Activated CD4-positive, alpha-beta memory T cell treated with anti-CD3 and anti-CD28 coated beads, Interleukin-2, amount 10 ng/mL, durations not matched to agents 7 days and 5 days (primary cell): Measurements from ENCODE around the gene PPM1H. TPM values are rescaled to one million over a fixed set of nuclear protein-coding genes. Genes with fewer than 3 reads are reported as not detected.
A peak's percentile ranks its signal among the peaks of the same experiment; 100 is the strongest.

ENCODE experiments used
- CTCF ChIA-PET: fragments of 350-600 bp; sonication (Branson Sonifier 250); formaldehyde crosslinking; loops from one replicate; lab custom pipeline; 2021; ENCODE audit warnings: antibody characterized with exemption, inconsistent platforms; lab: Charles Lee
- POLR2A ChIA-PET: fragments of 350-600 bp; sonication (Branson Sonifier 250); formaldehyde crosslinking; loops from one replicate; lab custom pipeline; 2021; ENCODE audit warnings: antibody characterized with exemption; lab: Charles Lee
- DNase-seq: peaks from one replicate; pipeline ENCODE4 v3.0.0-alpha.2; 2020
- H3K27ac Mint-ChIP-seq: one replicate; pipeline ENCODE4 v1.8.0; 2021; ENCODE audit warnings: mild to moderate bottlenecking, mixed read lengths
- H3K27me3 Mint-ChIP-seq: one replicate; pipeline ENCODE4 v1.8.0; 2021; ENCODE audit warnings: mixed read lengths
- H3K36me3 Mint-ChIP-seq: one replicate; pipeline ENCODE4 v1.8.0; 2021; ENCODE audit warnings: low read depth, mixed read lengths
- H3K4me1 Mint-ChIP-seq: one replicate; pipeline ENCODE4 v1.8.0; 2021; ENCODE audit warnings: mixed read lengths
- H3K4me3 Mint-ChIP-seq: one replicate; pipeline ENCODE4 v1.8.0; 2021; ENCODE audit warnings: mild to moderate bottlenecking, mixed read lengths
- H3K9me3 Mint-ChIP-seq: one replicate; pipeline ENCODE4 v1.8.0; 2021; ENCODE audit warnings: mixed read lengths
- total RNA-seq, 2 experiments: library from RNA; stranded (reverse); gene quantifications; one replicate each; pipeline ENCODE4 v1.2.3, GENCODE V29; 2021

PPM1H gene
- total RNA-seq, 2 experiments from 2014 or later: not detected

GRCh38 chr12:62635649-62636048 lies 299.3 kb downstream of the PPM1H start:
- Mint-ChIP-seq H3K4me3 (no peak overlapping the region), H3K4me1 (peaks cover 5% of the 10 kb centered on the region), H3K9me3 (no peaks in the 10 kb centered on the region), H3K27ac (no peak overlapping the region), H3K36me3 (no peaks in the 10 kb centered on the region), H3K27me3 (peaks cover 46% of the 10 kb centered on the region)
- ChIA-PET POLR2A (interaction anchor here (0.6 kb wide), 1 partner anchor 15 kb away, joined by 3 read pairs; no protein-coding TSS in a partner anchor), CTCF (interaction anchor here (0.9 to 1.2 kb wide), 2 partner anchors 177 to 198 kb away, joined by 3 read pairs; no protein-coding TSS in a partner anchor)
- DNase-seq: no peak

GRCh38 chr12:62632411-62632918 lies 302.5 kb downstream of the PPM1H start:
- CTCF ChIA-PET: interaction anchor here (1.1 kb wide), 1 partner anchor 8 kb away, joined by 4 read pairs; no protein-coding TSS in a partner anchor
- no peak overlapping the region for H3K27ac Mint-ChIP-seq
- no peaks in the 10 kb centered on the region for H3K9me3 Mint-ChIP-seq
- H3K27me3 Mint-ChIP-seq: peaks cover 69% of the 10 kb centered on the region
- no peaks in the 10 kb centered on the region for H3K36me3 Mint-ChIP-seq
- H3K4me1 Mint-ChIP-seq: peaks cover 4% of the 10 kb centered on the region
- H3K4me3 Mint-ChIP-seq: no peak overlapping the region
- no peak for DNase-seq
- POLR2A ChIA-PET: interaction anchor here (1.8 kb wide), 1 partner anchor 30 kb away, joined by 7 read pairs; no protein-coding TSS in a partner anchor

DNA sequence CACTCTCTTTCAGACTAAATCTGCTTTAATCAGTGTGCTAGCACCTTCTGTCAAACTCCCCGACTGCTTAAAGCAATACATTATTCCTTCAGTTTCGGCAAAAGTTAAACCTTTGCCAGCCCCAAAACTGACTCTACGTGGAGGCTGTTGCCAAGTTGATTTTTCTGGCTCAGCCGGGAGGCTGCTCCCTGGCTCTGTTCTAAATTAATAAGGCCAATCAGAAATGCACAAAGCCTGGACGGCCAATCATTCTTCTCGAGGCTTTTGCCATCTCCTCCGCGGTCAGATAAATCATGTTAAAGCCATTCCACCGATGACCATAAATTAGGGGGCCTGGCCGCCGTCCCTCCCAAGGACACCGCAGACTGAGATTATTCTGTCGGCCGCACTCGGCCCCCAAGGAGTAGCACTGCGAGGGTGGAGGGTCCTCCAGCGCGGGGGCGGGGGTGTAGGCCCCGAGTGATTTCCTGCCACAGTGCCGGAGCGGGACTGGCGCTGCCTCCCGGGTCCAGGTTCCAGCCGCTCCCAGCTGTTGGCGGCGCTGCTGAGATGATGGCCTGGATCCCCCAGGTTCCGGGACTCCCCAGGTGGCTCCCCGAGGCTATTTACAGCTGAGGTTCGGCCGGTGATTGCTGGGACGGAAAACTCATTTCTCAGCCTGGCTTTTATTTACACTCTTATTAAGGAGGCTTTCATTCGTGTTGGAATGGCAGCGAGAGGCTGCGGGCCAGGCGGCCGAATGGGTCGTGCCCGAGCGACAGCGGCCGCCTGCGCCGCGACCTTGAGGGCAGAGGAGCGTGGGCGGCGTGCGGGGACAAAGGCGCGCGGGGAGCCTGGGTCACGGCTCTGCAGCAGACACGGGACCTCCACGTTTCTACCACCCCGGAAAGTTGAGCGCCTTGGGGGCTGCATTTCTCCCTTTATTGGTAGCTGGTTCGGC lies 303.2 kb downstream of the PPM1H start:
- no peak for DNase-seq
- H3K27ac Mint-ChIP-seq: no peak overlapping the region
- H3K36me3 Mint-ChIP-seq: no peaks in the 10 kb centered on the region
- H3K4me3 Mint-ChIP-seq: peak overlapping the region; percentile 54
- ChIA-PET CTCF (interaction anchor here (1.1 kb wide), 1 partner anchor 9 kb away, joined by 4 read pairs; no protein-coding TSS in a partner anchor), POLR2A (interaction anchor here (1.8 kb wide), 1 partner anchor 29 kb away, joined by 7 read pairs; no protein-coding TSS in a partner anchor)
- no peaks in the 10 kb centered on the region for H3K9me3 Mint-ChIP-seq
- peaks cover 71% of the 10 kb centered on the region for H3K27me3 Mint-ChIP-seq
- H3K4me1 Mint-ChIP-seq: peaks cover 4% of the 10 kb centered on the region

DNA sequence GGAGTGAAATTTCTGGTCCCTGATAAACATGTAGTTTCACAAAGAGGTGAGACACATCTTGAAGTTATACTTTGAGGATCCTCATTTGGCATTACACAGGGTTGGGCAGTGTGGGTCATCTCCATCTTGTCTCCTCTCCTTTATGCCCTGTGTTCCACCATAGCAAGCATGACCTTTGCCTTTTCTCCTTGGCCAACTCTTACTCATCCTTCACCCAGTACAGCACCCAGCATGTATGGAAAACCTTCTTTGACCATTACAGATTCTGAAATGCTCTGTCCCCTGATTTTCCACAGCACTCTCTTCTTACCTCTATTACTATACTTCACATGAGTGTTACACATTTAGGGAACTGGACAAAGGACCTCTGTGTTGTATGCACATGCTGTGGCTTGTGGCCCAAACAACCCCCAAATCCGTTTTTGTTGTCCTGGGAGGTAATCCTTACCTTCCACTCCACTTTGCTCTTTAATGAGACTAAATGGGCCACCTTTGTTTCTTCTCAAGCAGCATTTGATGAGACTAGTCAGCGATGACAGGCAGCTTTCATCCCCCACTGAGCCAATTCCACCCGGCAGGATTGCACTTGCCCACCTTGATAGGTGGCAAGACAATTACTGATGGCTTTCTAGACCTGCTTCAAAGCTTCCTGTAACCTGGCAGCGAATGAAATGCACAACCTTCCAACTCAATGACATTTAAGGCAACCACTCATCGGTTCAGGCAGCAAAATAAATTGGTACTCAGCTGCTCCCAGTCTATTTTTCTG lies 304.8 kb downstream of the PPM1H start:
- peaks cover 63% of the 10 kb centered on the region for H3K27me3 Mint-ChIP-seq
- H3K4me3 Mint-ChIP-seq: no peak overlapping the region
- ChIA-PET CTCF (interaction anchor here (1.1 kb wide), 1 partner anchor 21 kb away, joined by 3 read pairs; no protein-coding TSS in a partner anchor), POLR2A (interaction anchor here (1.0 kb wide), 1 partner anchor 26 kb away, joined by 3 read pairs; no protein-coding TSS in a partner anchor)
- no peaks in the 10 kb centered on the region for H3K9me3 Mint-ChIP-seq
- no peaks in the 10 kb centered on the region for H3K36me3 Mint-ChIP-seq
- H3K4me1 Mint-ChIP-seq: peaks cover 4% of the 10 kb centered on the region
- H3K27ac Mint-ChIP-seq: no peak overlapping the region
- no peak for DNase-seq

DNA sequence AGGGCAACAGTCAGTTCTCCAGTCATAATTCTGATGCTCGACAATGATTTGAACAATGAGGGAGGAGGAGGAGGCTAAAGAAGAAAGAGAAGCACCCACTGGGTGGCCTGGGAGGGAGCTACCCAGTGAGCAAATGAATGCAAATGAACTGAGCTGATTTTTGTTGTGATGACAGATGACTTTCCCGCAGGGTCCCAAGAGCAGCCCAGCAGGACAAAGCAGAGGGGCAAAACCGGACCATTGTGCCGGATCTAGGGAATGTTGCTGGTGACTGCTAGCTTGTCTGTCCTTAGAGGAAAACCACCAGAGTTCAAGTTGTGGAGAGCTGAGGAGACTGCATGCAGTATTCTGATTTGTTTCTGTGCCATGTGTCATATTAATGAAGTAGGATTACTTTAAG lies 305.5 kb downstream of the PPM1H start:
- Mint-ChIP-seq H3K36me3 (no peaks in the 10 kb centered on the region), H3K9me3 (no peaks in the 10 kb centered on the region), H3K27me3 (peaks cover 60% of the 10 kb centered on the region), H3K4me1 (peaks cover 4% of the 10 kb centered on the region), H3K4me3 (no peak overlapping the region), H3K27ac (no peak overlapping the region)
- no peak for DNase-seq
- POLR2A ChIA-PET: interaction anchor here (1.0 kb wide), 1 partner anchor 26 kb away, joined by 3 read pairs; no protein-coding TSS in a partner anchor
- CTCF ChIA-PET: interaction anchor here (1.1 kb wide), 1 partner anchor 21 kb away, joined by 3 read pairs; no protein-coding TSS in a partner anchor

GRCh38 chr12:62627181-62627580 lies 307.8 kb downstream of the PPM1H start:
- CTCF ChIA-PET: interaction anchor here (1.2 kb wide), 1 partner anchor 192 kb away, joined by 4 read pairs; no protein-coding TSS in a partner anchor
- POLR2A ChIA-PET: no interaction called here
- H3K27ac Mint-ChIP-seq: no peak overlapping the region
- H3K4me1 Mint-ChIP-seq: peaks cover 3% of the 10 kb centered on the region
- H3K4me3 Mint-ChIP-seq: no peak overlapping the region
- no peaks in the 10 kb centered on the region for H3K9me3 Mint-ChIP-seq
- peaks cover 42% of the 10 kb centered on the region for H3K27me3 Mint-ChIP-seq
- DNase-seq: no peak
- H3K36me3 Mint-ChIP-seq: no peaks in the 10 kb centered on the region

- DNase-seq: no peak
- H3K27me3 Mint-ChIP-seq: peaks cover 23% of the 10 kb centered on the region
- no peaks in the 10 kb centered on the region for H3K9me3 Mint-ChIP-seq
- H3K36me3 Mint-ChIP-seq: no peaks in the 10 kb centered on the region
- H3K4me3 Mint-ChIP-seq: no peak overlapping the region
- ChIA-PET POLR2A (interaction anchor here (2.2 kb wide), 1 partner anchor 22 kb away, joined by 8 read pairs; no protein-coding TSS in a partner anchor), CTCF (no interaction called here)
- no peak overlapping the region for H3K27ac Mint-ChIP-seq
- no peaks in the 10 kb centered on the region for H3K4me1 Mint-ChIP-seq
Measured at GRCh38 chr12:62625228-62625627, 309.7 kb downstream of the PPM1H start.

DNA sequence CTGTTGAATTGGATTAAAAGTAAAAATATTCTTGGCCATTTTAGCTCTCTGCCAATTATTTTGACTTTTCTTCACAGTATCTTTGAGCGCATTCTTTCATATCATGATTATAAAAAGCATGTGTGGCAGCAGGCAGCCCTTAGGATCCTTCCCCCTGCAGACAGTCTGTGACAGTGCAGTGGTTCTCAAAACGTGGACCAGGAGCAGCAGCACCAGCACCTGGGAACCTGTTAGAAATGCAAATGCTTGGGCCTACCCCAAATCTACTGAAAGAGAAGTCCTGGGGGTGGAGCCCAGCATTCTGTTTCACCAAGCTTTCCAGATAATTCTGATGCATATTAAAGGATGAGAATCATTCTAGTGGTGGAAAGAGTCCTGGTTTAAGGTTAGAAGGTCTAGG lies 312.8 kb downstream of the PPM1H start:
- Mint-ChIP-seq H3K27ac (no peak overlapping the region), H3K4me3 (no peak overlapping the region), H3K4me1 (no peaks in the 10 kb centered on the region), H3K36me3 (no peaks in the 10 kb centered on the region), H3K27me3 (peaks cover 4% of the 10 kb centered on the region), H3K9me3 (no peaks in the 10 kb centered on the region)
- ChIA-PET POLR2A (no interaction called here), CTCF (no interaction called here)
- no peak for DNase-seq

GRCh38 chr12:62621101-62621638 lies 313.8 kb downstream of the PPM1H start:
- ChIA-PET POLR2A (interaction anchor here (0.6 kb wide), 1 partner anchor 42 kb away, joined by 3 read pairs; no protein-coding TSS in a partner anchor), CTCF (interaction anchor here (0.9 kb wide), 1 partner anchor 192 kb away, joined by 3 read pairs; no protein-coding TSS in a partner anchor)
- Mint-ChIP-seq H3K27ac (no peak overlapping the region), H3K4me3 (no peak overlapping the region), H3K27me3 (no peaks in the 10 kb centered on the region), H3K36me3 (peaks cover 3% of the 10 kb centered on the region), H3K4me1 (no peaks in the 10 kb centered on the region), H3K9me3 (no peaks in the 10 kb centered on the region)
- DNase-seq: no peak

GRCh38 chr12:62618930-62619329 lies 316.0 kb downstream of the PPM1H start:
- Mint-ChIP-seq H3K4me3 (no peak overlapping the region), H3K27ac (no peak overlapping the region), H3K27me3 (no peaks in the 10 kb centered on the region), H3K9me3 (no peaks in the 10 kb centered on the region), H3K36me3 (peaks cover 3% of the 10 kb centered on the region), H3K4me1 (no peaks in the 10 kb centered on the region)
- ChIA-PET CTCF (no interaction called here), POLR2A (interaction anchor here (1.4 to 2.2 kb wide), 3 partner anchors 13 to 17 kb away, joined by 4 to 9 read pairs (median 5); no protein-coding TSS in a partner anchor)
- no peak for DNase-seq

- H3K27ac Mint-ChIP-seq: no peak overlapping the region
- peaks cover 3% of the 10 kb centered on the region for H3K36me3 Mint-ChIP-seq
- no peak for DNase-seq
- no peaks in the 10 kb centered on the region for H3K9me3 Mint-ChIP-seq
- ChIA-PET POLR2A (interaction anchor here (0.8 to 2.2 kb wide), 4 partner anchors 13 to 25 kb away, joined by 3 to 9 read pairs (median 4); no protein-coding TSS in a partner anchor), CTCF (interaction anchor here (1.0 kb wide), 1 partner anchor 68 kb away, joined by 3 read pairs; no protein-coding TSS in a partner anchor)
- no peak overlapping the region for H3K4me3 Mint-ChIP-seq
- H3K4me1 Mint-ChIP-seq: no peaks in the 10 kb centered on the region
- no peaks in the 10 kb centered on the region for H3K27me3 Mint-ChIP-seq
Measured at GRCh38 chr12:62618319-62618718, 316.6 kb downstream of the PPM1H start.

DNA sequence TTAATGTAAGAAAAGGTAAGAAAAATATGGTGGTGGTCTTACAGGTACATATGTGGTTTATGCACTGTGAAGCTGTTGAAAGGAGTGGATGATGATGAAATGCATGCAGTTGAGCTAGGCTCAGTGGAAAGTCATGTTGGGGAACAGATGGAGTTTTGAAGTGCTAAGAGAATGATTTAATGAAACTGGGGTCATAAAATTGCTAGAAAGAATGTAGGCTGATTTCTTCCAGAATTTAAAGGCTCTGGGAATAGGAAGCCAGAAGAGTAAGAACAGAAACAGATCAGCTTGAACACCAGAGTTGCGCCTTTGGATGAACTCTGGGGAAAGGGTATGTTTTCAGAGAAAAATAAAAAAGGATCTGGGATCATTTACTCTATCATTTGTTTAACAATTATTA lies 321.9 kb downstream of the PPM1H start:
- Mint-ChIP-seq H3K9me3 (no peaks in the 10 kb centered on the region), H3K27me3 (no peaks in the 10 kb centered on the region)

More for the DNA sequence above, 321.9 kb downstream of the PPM1H start:
- Mint-ChIP-seq H3K36me3 (peaks cover 6% of the 10 kb centered on the region), H3K4me3 (no peak overlapping the region), H3K4me1 (peaks cover 2% of the 10 kb centered on the region), H3K27ac (no peak overlapping the region)
- POLR2A ChIA-PET: interaction anchor here (5.4 kb wide), 1 partner anchor 10 kb away, joined by 38 read pairs; no protein-coding TSS in a partner anchor
- CTCF ChIA-PET: no interaction called here
- DNase-seq: no peak
